GM21367 (cell line): ENCODE results near the gene GABRE.
"Not testable (repeated sequence)": the region's sequence is repeated elsewhere in the genome, so short reads cannot be mapped to it uniquely, and the experiment has no call there.

ENCODE experiments used
- ATAC-seq: cut with Tn5 transposase; IDR thresholded peaks from one replicate; pipeline ENCODE4 v1.9.1; 2021; ENCODE audit not compliant: unreplicated experiment

The GABRE gene

DNA sequence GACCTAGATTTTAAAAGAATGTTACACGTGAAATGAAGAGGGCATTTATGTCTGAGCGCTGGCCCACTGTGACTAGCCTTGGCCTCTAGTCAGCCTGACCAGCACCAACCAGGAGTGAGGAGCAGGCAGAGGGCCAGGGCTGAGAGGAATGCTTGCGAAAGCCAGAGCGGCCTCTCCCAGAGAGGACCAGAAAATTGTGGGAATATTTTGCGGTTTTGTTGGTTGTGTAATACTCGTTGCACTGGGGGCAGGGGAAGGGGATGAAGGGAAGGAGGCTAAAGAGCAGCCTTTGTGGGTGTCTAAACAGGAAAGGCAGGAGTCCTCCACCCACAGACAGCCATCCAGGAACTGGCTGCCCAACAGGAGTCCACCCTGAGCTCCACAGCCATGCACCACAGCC lies 3.8 kb downstream of the GABRE start:
- no peak for ATAC-seq

GRCh38 chrX:151970027-151970426 lies 4.4 kb downstream of the GABRE start:
- ATAC-seq = no peak

GRCh38 chrX:151966236-151966635 lies 8.2 kb downstream of the GABRE start:
- no peak for ATAC-seq

DNA sequence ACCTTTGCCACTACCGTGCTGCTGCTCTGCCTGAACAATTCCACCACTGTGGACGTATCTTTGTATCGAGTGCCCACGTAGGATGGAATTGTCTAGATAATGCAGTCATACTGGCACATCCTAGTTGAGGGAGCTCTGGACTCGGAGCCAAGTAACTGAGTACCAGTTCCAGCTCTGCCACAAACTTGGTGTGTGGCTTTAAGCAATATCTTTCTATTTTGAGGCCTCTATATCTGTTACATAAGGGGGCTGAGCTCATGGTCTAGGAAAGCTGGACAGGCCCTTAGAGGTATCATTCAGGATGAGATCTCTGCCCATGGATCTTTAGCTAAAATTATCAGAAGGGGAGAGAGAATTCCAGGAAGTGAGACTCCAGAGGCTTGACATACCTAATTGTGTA lies 12.4 kb downstream of the GABRE start:
- ATAC-seq = no peak

GRCh38 chrX:151958101-151958500 lies 16.4 kb downstream of the GABRE start:
- no peak for ATAC-seq

GRCh38 chrX:151954730-151955129 lies 19.7 kb downstream of the GABRE start:
- ATAC-seq = no peak

- ATAC-seq = no peak
Observed at GRCh38 chrX:151938172-151938571, 36.3 kb downstream of the GABRE start.

- no peak for ATAC-seq
Observed at GRCh38 chrX:151935358-151935757, 39.1 kb downstream of the GABRE start.

DNA sequence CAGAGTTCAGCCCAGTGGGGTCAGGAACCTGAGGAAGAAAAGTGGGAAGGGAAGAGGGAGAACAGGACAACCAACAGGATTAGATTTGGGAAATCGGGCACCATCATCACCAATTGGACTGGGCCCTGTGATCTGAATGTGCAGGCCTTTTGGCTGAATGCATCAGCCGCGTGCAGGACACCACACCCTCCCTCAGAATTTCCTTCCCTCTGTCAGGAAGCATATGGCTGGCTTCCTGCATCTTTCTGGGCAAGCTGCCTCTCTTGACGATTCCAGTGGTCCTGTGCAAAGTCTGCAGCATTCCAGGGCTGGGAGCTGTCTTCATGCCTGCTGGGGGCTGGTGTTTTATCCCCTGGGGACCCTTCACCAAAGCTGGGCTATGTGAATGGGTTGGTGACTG lies 45.4 kb downstream of the GABRE start:
- no peak for ATAC-seq

- no peak for ATAC-seq
Observed at GRCh38 chrX:151923648-151924047, 50.8 kb downstream of the GABRE start.

DNA sequence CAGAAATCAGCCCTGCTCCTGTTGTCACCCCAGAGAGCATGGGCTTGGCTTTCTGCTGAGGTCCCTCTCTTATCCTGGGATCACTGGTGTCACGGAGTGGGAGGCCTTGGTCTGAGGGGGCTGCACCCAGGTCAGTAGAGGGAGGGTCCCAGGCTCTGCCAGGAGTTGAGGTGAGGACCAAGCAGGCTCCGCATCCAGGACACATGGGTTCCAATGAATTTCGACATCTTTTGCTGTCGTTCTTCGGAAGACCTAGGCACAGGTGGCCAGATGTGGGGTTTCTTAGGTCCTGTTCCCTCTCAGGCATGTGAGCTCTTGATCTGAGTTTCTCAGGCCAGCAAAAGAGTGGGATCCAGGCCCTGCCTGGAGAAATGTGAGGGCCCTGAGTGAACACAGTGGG lies 51.8 kb downstream of the GABRE start:
- ATAC-seq = no peak

DNA sequence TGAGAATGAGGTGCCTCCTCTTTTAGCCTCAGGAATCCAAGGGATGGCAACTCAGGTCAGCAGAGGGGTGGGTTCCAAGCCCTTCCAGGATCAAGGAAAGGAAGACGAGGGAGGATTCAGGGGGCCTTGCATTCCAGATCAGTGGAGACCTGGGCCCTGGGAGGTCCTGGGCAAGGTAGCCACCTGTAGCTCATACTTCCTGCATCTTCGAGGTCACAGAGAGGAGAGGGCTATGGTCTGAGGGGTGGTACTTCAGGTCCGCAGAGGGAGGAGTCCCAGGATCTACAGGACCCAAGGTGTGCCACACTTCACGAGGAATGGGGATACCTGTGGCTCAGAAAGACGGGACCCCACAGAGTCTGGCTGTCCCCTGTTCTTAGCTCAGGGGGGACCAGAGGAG lies 52.6 kb downstream of the GABRE start:
- no peak for ATAC-seq

GRCh38 chrX:151921292-151921691 lies 53.2 kb downstream of the GABRE start:
- ATAC-seq = no peak

- ATAC-seq = no peak
Observed at GRCh38 chrX:151920530-151920929, 53.9 kb downstream of the GABRE start.

GRCh38 chrX:151920101-151920500 lies 54.4 kb downstream of the GABRE start:
- ATAC-seq = no peak

GRCh38 chrX:151919610-151920009 lies 54.9 kb downstream of the GABRE start:
- no peak for ATAC-seq

GRCh38 chrX:151918736-151919135 lies 55.7 kb downstream of the GABRE start:
- not testable (repeated sequence) for ATAC-seq

GRCh38 chrX:151912780-151913179 lies 61.7 kb downstream of the GABRE start, which contains the start of gene MAGEA4:
Gene MAGEA4, plus strand, starts transcription at chrX:151912889. Its CDS starts 10,776 bp downstream, at chrX:151923665.
- no peak for ATAC-seq

DNA sequence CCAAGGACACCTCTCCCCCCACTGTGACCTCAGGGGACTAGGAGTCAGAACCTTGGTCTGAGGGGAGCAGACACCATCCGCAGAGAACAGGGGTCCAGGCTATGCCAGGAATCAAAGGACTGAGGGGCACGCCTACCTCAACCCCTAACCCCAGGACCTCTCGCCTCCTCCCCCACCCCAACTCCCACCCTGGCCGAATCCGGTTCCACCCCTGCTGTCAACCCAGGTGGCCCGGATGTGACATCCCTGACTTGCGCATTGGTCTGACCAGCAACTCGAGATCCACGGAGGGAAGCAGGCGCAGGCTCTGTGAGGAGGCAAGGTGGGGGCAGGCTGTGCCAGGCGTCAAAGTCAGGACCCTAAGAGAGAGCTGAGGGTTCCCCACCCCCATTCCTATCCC lies 62.3 kb downstream of the GABRE start:
- no peak for ATAC-seq

DNA sequence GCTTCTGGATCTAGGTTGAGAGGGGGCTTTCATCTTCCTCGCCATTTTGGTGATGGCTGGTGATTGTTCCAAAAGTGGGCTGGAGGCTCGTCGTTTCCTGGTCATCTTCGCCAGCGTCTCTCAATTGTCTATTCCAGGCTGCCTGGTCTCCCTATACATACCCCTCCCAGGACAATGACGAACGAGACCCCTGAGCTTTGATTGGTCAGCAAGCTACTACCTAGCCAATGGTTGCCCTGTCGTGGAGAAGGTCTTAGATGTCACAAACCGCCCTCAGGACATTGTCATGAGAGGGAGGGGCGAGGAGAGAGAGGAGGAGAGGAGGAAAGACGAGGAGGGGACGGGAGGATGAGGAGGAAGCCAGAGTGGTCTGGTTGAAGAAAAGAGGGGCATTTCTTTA lies 69.5 kb downstream of the GABRE start:
- ATAC-seq = no peak
